Stomach (tissue), 9 donors: ENCODE data around the gene GRIN2C. TPM values are rescaled to one million over a fixed set of nuclear protein-coding genes. Genes with fewer than 3 reads are reported as not detected.

Source experiments
- DNase-seq, 2 donors: peaks; one replicate each; pipeline versions ENCODE4 v3.0.0 to v3.0.0-alpha.2; 2013 to 2019
- H3K27ac ChIP-seq, 5 donors: fragments of 200-600 bp in 4 of 5; sonication (generic) in 4 of 5; one replicate each; pipeline ENCODE4 v1.5.1; 2013 to 2019; ENCODE audit warnings: mild to moderate bottlenecking in 1 of 5, moderate library complexity in 1 of 5
- H3K27me3 ChIP-seq, 3 donors: fragments of 200-600 bp; sonication (generic); one replicate each; pipeline ENCODE4 v1.5.1; 2017 to 2019; ENCODE audit warnings: mixed run types in 1 of 3
- H3K36me3 ChIP-seq, 4 donors: fragments of 200-600 bp; sonication (generic); 1 replicate in 3 of 4; 2 replicates in 1 of 4; pipeline ENCODE4 v1.5.1; 2016 to 2019
- H3K4me1 ChIP-seq, 4 donors: fragments of 200-600 bp; sonication (generic); one replicate each; pipeline ENCODE4 v1.5.1; 2016 to 2019
- H3K4me3 ChIP-seq, 4 donors: fragments of 200-600 bp; sonication (generic) in 3 of 4; one replicate each; pipeline ENCODE4 v1.5.1; 2016 to 2019; ENCODE audit warnings: mild to moderate bottlenecking in 1 of 4
- H3K9me3 ChIP-seq, 4 donors: fragments of 200-600 bp; sonication (generic); one replicate each; pipeline ENCODE4 v1.5.1; 2016 to 2019
- EP300 ChIP-seq: sonication (generic); formaldehyde crosslinking; IDR thresholded peaks from one replicate; pipeline ENCODE4 v1.6.1; 2017; ENCODE audit warnings: antibody characterized with exemption
- POLR2A ChIP-seq, 4 donors: fragments of 450-650 bp; IDR thresholded peaks; one replicate each; pipeline ENCODE4 v1.6.1; 2016; ENCODE audit warnings: antibody characterized with exemption in 4 of 4, control low read depth in 2 of 4, mild to moderate bottlenecking in 1 of 4, moderate library complexity in 1 of 4
- POLR2AphosphoS5 ChIP-seq, 3 donors: sonication (generic); formaldehyde crosslinking; IDR thresholded peaks; one replicate each; pipeline ENCODE4 v1.6.1; 2016; ENCODE audit warnings: antibody characterized with exemption in 3 of 3
- WGBS, 5 donors: extraction: QIAGEN DNeasy Blood & Tissue Kit in 3 of 5; methylation state at CpG; one replicate each; pipeline versions ENCODE4 v1.1.5 to v1.1.7; 2013 to 2018; 5-methylcytosine and 5-hydroxymethylcytosine counted together
- intact Hi-C: fragments of 100-400 bp; cut with DNase I; formaldehyde crosslinking; loops from one replicate; pipeline ENCODE4 v1.15.1; 2023; ENCODE audit warnings: low total_unique reads
- polyA plus RNA-seq, 3 donors: library from polyadenylated mRNA; stranded (reverse); fragments of 200-250 nt; gene quantifications; one replicate each; pipeline ENCODE4 v1.2.3, GENCODE V29; 2013
- total RNA-seq, 5 donors: library from RNA; depleted of rRNA; stranded (reverse); fragments of >200 nt; gene quantifications; one replicate each; pipeline versions ENCODE4 v1.1.0 to v1.2.3, GENCODE V29; 2014 to 2016
- TF ChIP-seq, protein P1 (sequence below), 7 experiments: fragments of 450-650 bp in 4 of 7; fragments of 200-600 bp in 3 of 7; sonication (generic) in 3 of 7; IDR thresholded peaks; one replicate each; pipeline ENCODE4 v1.5.1; 2016 to 2019; ENCODE audit warnings: antibody characterized with exemption in 7 of 7, control low read depth in 2 of 7, mild to moderate bottlenecking in 1 of 7
- donor health status: healthy with polysubstance abuse.
- donor health status: Bipolar disorder and iron deficiency.
- donor health status: healthy.

GRIN2C gene
- total and polyA plus RNA-seq, 8 donors = 0.33 to 0.55 TPM; not detected in 6

DNA sequence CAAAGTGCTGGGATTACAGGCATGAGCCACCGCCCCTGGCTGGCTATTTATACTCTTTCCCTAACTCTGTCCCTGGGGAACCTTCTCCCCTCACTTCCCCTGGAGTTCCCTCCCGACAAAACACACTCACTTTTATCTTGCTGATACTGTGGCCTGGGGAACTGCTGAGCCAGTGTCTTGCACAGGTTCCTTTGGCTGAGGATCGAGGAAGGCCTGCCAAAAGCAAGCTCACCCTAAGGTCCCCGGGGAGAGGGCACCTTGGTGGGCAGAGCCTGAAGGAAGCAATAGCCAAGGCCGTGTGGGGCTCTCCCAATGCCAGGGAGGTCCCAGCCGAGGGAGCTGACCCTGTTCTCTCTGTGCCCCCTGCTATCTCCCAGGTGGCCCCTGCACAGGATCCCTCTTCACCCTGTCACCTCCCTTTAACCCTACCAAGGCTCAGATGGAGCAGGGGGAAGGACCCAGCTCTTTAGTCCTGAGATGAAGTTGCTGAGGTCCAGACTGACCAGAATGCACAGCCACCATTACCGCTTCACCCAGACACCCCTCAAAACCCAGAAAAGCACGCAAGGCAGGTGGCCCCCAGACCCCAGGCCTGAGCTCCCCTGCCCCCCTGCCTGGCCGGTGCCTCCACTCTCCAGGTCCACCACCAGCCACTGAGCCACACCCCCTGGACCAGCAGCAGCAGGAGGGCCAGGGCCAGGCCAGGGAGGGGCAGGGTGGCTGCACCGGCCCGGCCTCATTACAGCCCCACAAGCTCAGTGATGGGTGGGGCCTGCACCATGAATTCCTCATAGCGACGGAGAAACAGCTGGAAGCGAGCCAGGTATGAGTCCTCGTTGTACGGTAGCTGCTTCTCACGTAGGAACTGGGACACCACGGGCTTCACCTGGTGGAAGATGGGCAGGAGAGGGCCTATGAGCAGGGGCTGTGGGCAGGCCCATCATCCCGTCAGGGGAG is 18.2 kb upstream of the GRIN2C start:
- no peaks in the 10 kb centered on the region for H3K9me3 ChIP-seq
- intact Hi-C loops = no loop called here
- H3K36me3 ChIP-seq = no peaks in the 10 kb centered on the region
- peak overlapping the region in 4 of 5 donors; percentile 37 to 62 (median 45) for H3K27ac ChIP-seq
- 25 to 48% (median 33%) methylated on average over 12 to 19 of the region's 19 CpGs for WGBS, 5 donors
- H3K27me3 ChIP-seq = peaks cover 0 to 31% (median 0%) of the 10 kb centered on the region in 3 donors
- peak; percentile 77 to 93 for DNase-seq
- TF ChIP-seq POLR2A (IDR thresholded peaks at IDR 0.05) = no peak
- TF ChIP-seq POLR2AphosphoS5 (IDR thresholded peaks at IDR 0.05) = peak in 2 of 3 donors; percentile 17 to 33
- no peak for TF ChIP-seq EP300
- TF ChIP-seq, protein P1, sequence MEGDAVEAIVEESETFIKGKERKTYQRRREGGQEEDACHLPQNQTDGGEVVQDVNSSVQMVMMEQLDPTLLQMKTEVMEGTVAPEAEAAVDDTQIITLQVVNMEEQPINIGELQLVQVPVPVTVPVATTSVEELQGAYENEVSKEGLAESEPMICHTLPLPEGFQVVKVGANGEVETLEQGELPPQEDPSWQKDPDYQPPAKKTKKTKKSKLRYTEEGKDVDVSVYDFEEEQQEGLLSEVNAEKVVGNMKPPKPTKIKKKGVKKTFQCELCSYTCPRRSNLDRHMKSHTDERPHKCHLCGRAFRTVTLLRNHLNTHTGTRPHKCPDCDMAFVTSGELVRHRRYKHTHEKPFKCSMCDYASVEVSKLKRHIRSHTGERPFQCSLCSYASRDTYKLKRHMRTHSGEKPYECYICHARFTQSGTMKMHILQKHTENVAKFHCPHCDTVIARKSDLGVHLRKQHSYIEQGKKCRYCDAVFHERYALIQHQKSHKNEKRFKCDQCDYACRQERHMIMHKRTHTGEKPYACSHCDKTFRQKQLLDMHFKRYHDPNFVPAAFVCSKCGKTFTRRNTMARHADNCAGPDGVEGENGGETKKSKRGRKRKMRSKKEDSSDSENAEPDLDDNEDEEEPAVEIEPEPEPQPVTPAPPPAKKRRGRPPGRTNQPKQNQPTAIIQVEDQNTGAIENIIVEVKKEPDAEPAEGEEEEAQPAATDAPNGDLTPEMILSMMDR (IDR thresholded peaks at IDR 0.05) = no peak
- no peak overlapping the region for H3K4me3 ChIP-seq
- peaks cover 13 to 28% (median 22%) of the 10 kb centered on the region in 4 donors for H3K4me1 ChIP-seq

DNA sequence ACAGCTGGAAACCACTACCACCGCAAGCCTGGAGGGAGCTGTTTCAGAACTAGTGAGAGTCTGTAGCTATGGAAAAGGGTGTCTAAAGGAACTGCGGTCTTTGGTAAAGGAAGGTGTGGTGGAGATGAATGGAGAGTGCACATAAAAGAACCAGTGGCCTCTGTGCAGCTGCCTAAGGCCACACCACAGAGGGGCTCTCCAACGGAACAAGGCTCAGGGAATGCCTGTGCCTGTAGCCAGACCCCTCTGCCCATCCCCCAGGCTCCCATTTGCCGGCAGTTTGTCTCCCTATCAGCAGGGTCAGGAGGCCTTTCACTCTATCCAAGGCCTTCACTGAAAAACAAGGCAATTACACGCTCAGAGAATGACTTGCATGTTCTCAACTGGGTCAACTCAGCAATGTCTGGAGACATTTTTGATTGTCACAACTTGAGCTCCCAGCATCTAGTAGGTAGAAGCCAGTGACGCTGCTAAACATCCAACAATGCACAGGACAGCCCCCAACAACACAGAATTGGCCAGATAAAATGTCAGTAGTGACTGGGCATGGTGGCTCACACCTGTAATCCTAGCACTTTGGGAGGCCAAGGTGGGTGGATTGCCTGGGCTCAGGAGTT is 16.4 kb upstream of the GRIN2C start:
- H3K4me3 ChIP-seq = no peak overlapping the region
- peaks cover 26 to 42% (median 34%) of the 10 kb centered on the region in 4 donors for H3K4me1 ChIP-seq
- H3K9me3 ChIP-seq = no peaks in the 10 kb centered on the region
- no peak overlapping the region for H3K27ac ChIP-seq
- H3K36me3 ChIP-seq = no peaks in the 10 kb centered on the region
- 56 to 66% (median 58%) methylated on average over 6 of the region's 6 CpGs for WGBS, 5 donors
- intact Hi-C loops = no loop called here
- peaks cover 0 to 16% (median 0%) of the 10 kb centered on the region in 3 donors for H3K27me3 ChIP-seq
- TF ChIP-seq EP300 (no peak), POLR2A (IDR thresholded peaks at IDR 0.05) (no peak)
- DNase-seq = no peak

DNA sequence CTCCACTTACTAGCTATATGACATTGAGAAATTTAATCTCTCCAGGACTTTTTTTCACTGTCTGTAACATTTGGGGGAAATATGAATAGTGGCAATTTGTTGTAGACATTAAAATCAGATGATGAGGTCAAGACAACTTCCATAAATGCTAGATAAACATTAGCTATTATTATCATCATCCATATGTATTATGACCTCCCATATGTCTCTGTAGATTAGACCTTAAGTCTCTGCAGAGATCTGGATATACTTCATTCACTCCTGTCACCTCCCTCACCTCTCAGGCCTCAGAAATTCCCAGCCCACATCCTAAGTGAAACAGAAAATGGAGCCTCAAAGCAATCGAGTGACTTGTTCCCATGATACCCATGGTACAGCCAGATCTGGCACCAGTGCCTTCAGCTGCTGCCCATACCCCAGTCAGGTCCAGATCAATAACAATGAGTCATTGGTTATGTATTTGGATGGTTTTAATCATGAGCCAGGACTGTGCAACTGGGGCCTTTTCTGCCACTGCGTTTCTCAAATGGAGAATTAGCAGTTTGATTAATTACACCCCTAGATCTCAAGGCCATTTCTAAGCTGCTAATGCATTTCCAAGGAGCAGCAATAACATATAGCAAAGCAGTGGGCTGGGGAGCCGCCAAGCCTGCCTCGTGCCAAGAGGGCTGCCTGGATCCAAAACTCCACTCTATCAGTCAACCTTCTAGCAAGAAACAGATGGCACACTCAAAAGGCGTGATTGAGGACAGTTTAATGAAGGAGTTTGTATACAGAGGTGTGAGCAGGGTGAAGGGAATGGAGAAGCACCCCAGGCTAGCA is 15.7 kb upstream of the GRIN2C start:
- Histone ChIP-seq H3K9me3 (no peaks in the 10 kb centered on the region), H3K27ac (no peak overlapping the region), H3K27me3 (peaks cover 0 to 12% (median 0%) of the 10 kb centered on the region in 3 donors), H3K4me3 (no peak overlapping the region), H3K4me1 (peaks cover 26 to 42% (median 34%) of the 10 kb centered on the region in 4 donors), H3K36me3 (no peaks in the 10 kb centered on the region)
- DNase-seq = peak in 1 of 2 donors; percentile 66
- TF ChIP-seq POLR2AphosphoS5 (IDR thresholded peaks at IDR 0.05) = no peak
- TF ChIP-seq, protein P1 (IDR thresholded peaks at IDR 0.05) = no peak
- no peak for TF ChIP-seq POLR2A (IDR thresholded peaks at IDR 0.05)
- no peak for TF ChIP-seq EP300
- 45 to 62% (median 57%) methylated on average over 5 of the region's 5 CpGs for whole genome bisulfite sequencing, 5 donors
- intact Hi-C loops = no loop called here

DNA sequence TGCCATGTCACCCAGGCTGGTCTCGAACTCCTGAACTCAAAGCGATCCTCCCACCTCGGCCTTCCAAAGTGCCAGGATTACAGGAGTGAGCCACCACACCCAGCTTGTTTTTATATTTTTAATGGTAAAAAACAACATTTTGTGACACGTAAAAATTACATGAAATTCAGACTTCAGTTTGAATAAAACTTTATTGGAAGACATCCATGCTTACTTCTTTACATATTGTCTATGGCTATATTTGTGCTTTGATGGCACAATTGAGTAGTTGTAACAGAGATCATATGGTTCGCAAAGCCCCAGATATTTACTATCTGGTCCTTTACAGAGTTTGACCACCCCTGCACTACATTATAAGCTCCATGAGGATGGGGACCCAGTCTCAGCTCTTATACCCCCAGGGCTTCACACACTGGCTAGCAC is 14.9 kb upstream of the GRIN2C start:
- Histone ChIP-seq H3K4me1 (peaks cover 26 to 42% (median 34%) of the 10 kb centered on the region in 4 donors), H3K9me3 (no peaks in the 10 kb centered on the region), H3K36me3 (no peaks in the 10 kb centered on the region), H3K27me3 (peaks cover 0 to 12% (median 0%) of the 10 kb centered on the region in 3 donors), H3K4me3 (no peak overlapping the region), H3K27ac (no peak overlapping the region)
- 96 to 98% (median 98%) methylated on average over 5 of the region's 5 CpGs for WGBS, 5 donors
- no peak for DNase-seq
- no peak for TF ChIP-seq EP300
- TF ChIP-seq, protein P1 (IDR thresholded peaks at IDR 0.05) = no peak
- no peak for TF ChIP-seq POLR2A (IDR thresholded peaks at IDR 0.05)
- no peak for TF ChIP-seq POLR2AphosphoS5 (IDR thresholded peaks at IDR 0.05)
- intact Hi-C loops = no loop called here
